Suprapubic skin (tissue), 2 donors: ENCODE data around the gene TBC1D1.

Experiments used
- EP300 ChIP-seq: sonication (generic); formaldehyde crosslinking; IDR thresholded peaks from one replicate; pipeline ENCODE4 v1.6.1; 2017; ENCODE audit warnings: antibody characterized with exemption
- POLR2A ChIP-seq, 2 donors: fragments of 450-650 bp; IDR thresholded peaks; one replicate each; pipeline ENCODE4 v1.6.1; 2017; ENCODE audit warnings: antibody characterized with exemption in 2 of 2, mild to moderate bottlenecking in 2 of 2, moderate library complexity in 2 of 2

GRCh38 chr4:37999000-37999716 lies 108.3 kb downstream of the TBC1D1 start:
- TF ChIP-seq EP300: no peak
- no peak for TF ChIP-seq POLR2A (IDR thresholded peaks at IDR 0.05)
